ENCODE data around the gene ITSN2. TPM values are rescaled to one million over a fixed set of nuclear protein-coding genes. Genes with fewer than 3 reads are reported as not detected.

ITSN2 gene
- polyA plus RNA-seq, 3 donors = 26.0 to 91.1 (median 40.4) TPM

DNA sequence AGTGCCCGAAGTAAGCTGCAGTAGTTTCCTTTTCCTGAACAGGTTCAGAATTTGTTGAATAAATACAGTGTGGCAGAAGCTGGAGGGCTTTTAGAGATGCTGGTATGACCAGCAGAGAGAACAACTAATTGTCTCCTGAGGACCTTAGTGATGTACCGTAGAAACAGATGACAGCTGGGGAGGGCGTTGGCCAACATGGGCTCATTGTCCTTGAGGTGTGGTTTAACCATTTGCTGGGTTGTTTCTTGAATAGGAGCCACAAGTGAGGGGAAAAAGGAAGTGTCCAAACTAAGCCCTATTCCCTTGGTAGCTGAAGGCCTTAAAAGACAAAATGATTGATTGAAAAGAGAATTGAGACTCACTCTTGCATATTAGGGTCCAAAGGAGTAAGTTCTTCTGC, 197.2 kb downstream of the ITSN2 start:
- intact Hi-C loops (cut with micrococcal nuclease) = no loop called here
- WGBS (ENCODE audit: insufficient coverage) = 61% methylated on average over 3 of the region's 3 CpGs
- Histone ChIP-seq H3K4me2 (replicated peaks; ENCODE audit: extremely low read depth, low read length, poor library complexity, severe bottlenecking) (no peak overlapping the region), H3K27me3 (ENCODE audit: control insufficient read depth in 2 of 2, insufficient read depth in 2 of 2, low read length in 2 of 2) (no peaks in the 10 kb centered on the region), H3K4me1 (ENCODE audit: control insufficient read depth in 1 of 2, insufficient read depth in 2 of 2, low read length in 2 of 2) (peaks cover 9% of the 10 kb centered on the region in 2 donors), H3K36me3 (replicated peaks in 1 of 2; ENCODE audit: control insufficient read depth in 1 of 2, insufficient read depth in 2 of 2, low read length in 2 of 2) (peaks cover 0 to 7% of the 10 kb centered on the region in 2 donors), H3K9me3 (replicated peaks in 1 of 2; ENCODE audit: control insufficient read depth in 1 of 2, insufficient read depth in 1 of 2, low read length in 2 of 2) (no peaks in the 10 kb centered on the region), H3K27ac (ENCODE audit: low read depth in 1 of 2, low read length in 2 of 2) (no peak overlapping the region), H3K79me2 (ENCODE audit: insufficient read depth, low read length) (no peaks in the 10 kb centered on the region), H2AFZ (ENCODE audit: insufficient read depth, low read depth, low read length, poor library complexity, severe bottlenecking) (no peak overlapping the region), H3K4me3 (replicated peaks in 1 of 3; ENCODE audit: low read depth in 2 of 3, low read length in 3 of 3) (no peak overlapping the region), H3K9ac (ENCODE audit: insufficient read depth, low read length, poor library complexity, severe bottlenecking) (no peak overlapping the region), H4K20me1 (ENCODE audit: insufficient read depth, low read length) (no peaks in the 10 kb centered on the region)
- Mint-ChIP-seq H3K9me3 (peaks cover 0 to 2% (median 0%) of the 10 kb centered on the region in 7 donors), H3K27me3 (ENCODE audit: low read depth in 3 of 3) (peaks cover 0 to 4% (median 3%) of the 10 kb centered on the region in 3 donors), H3K36me3 (peaks cover 12 to 14% of the 10 kb centered on the region in 2 donors), H3K27ac (no peak overlapping the region), H3K4me1 (peaks cover 10% of the 10 kb centered on the region), H3K4me3 (no peak overlapping the region)
- DNase-seq = no peak
- TF ChIP-seq, protein P1, sequence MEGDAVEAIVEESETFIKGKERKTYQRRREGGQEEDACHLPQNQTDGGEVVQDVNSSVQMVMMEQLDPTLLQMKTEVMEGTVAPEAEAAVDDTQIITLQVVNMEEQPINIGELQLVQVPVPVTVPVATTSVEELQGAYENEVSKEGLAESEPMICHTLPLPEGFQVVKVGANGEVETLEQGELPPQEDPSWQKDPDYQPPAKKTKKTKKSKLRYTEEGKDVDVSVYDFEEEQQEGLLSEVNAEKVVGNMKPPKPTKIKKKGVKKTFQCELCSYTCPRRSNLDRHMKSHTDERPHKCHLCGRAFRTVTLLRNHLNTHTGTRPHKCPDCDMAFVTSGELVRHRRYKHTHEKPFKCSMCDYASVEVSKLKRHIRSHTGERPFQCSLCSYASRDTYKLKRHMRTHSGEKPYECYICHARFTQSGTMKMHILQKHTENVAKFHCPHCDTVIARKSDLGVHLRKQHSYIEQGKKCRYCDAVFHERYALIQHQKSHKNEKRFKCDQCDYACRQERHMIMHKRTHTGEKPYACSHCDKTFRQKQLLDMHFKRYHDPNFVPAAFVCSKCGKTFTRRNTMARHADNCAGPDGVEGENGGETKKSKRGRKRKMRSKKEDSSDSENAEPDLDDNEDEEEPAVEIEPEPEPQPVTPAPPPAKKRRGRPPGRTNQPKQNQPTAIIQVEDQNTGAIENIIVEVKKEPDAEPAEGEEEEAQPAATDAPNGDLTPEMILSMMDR (IDR thresholded peaks at IDR 0.05) = no peak

DNA sequence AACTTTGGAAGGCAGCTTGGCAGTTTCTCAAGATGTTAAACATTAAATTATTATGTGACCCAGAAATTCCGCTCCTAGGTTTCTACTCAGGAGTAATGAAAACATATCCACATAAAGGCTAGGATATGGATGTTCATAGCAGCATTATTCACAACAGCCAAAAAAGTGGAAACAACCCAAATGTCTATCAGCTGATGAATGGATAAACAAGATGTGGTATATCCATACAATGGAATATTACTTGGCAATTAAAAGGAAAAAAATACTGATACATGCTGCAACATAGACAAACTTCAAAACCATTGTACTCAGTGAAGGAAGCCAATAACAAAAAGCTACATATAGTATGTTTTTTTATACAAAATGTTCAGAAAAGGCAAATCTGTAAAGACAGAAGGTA, 197.8 kb downstream of the ITSN2 start:
- WGBS (ENCODE audit: insufficient coverage) = no CpG with 5 or more reads among the region's 1 CpG
- Histone ChIP-seq H3K4me2 (replicated peaks; ENCODE audit: extremely low read depth, low read length, poor library complexity, severe bottlenecking) (no peak overlapping the region), H3K79me2 (ENCODE audit: insufficient read depth, low read length) (no peaks in the 10 kb centered on the region), H3K4me1 (ENCODE audit: control insufficient read depth in 1 of 2, insufficient read depth in 2 of 2, low read length in 2 of 2) (peaks cover 9% of the 10 kb centered on the region in 2 donors), H3K4me3 (replicated peaks in 1 of 3; ENCODE audit: low read depth in 2 of 3, low read length in 3 of 3) (no peak overlapping the region), H3K36me3 (replicated peaks in 1 of 2; ENCODE audit: control insufficient read depth in 1 of 2, insufficient read depth in 2 of 2, low read length in 2 of 2) (peaks cover 0 to 7% of the 10 kb centered on the region in 2 donors), H3K9me3 (replicated peaks in 1 of 2; ENCODE audit: control insufficient read depth in 1 of 2, insufficient read depth in 1 of 2, low read length in 2 of 2) (no peaks in the 10 kb centered on the region), H4K20me1 (ENCODE audit: insufficient read depth, low read length) (no peaks in the 10 kb centered on the region), H3K27me3 (ENCODE audit: control insufficient read depth in 2 of 2, insufficient read depth in 2 of 2, low read length in 2 of 2) (no peaks in the 10 kb centered on the region), H3K9ac (ENCODE audit: insufficient read depth, low read length, poor library complexity, severe bottlenecking) (no peak overlapping the region), H2AFZ (ENCODE audit: insufficient read depth, low read depth, low read length, poor library complexity, severe bottlenecking) (no peak overlapping the region), H3K27ac (ENCODE audit: low read depth in 1 of 2, low read length in 2 of 2) (no peak overlapping the region)
- peaks cover 0 to 4% (median 3%) of the 10 kb centered on the region in 3 donors for H3K27me3 Mint-ChIP-seq (ENCODE audit: low read depth in 3 of 3)
- H3K4me3 Mint-ChIP-seq = no peak overlapping the region
- peaks cover 14 to 16% of the 10 kb centered on the region in 2 donors for H3K36me3 Mint-ChIP-seq
- no peak overlapping the region for H3K27ac Mint-ChIP-seq
- H3K9me3 Mint-ChIP-seq = peaks cover 0 to 2% (median 0%) of the 10 kb centered on the region in 7 donors
- intact Hi-C loops (cut with micrococcal nuclease) = no loop called here
- DNase-seq = no peak
- H3K4me1 Mint-ChIP-seq = peaks cover 10% of the 10 kb centered on the region
- TF ChIP-seq, protein P1 (IDR thresholded peaks at IDR 0.05) = no peak
